HuH-7 (cell line): ENCODE data around the gene ZNF587.
"Not testable (repeated sequence)": the region's sequence is repeated elsewhere in the genome, so short reads cannot be mapped to it uniquely, and the experiment has no call there.

Experiments
- DNase-seq: peaks from one replicate; pipeline ENCODE4 v3.0.0; 2011; ENCODE audit warnings: low spot score

ZNF587 gene

GRCh38 chr19:57823155-57823554 lies 26.5 kb upstream of the ZNF587 start:
- not testable (repeated sequence) for DNase-seq

- not testable (repeated sequence) for DNase-seq
Measured at GRCh38 chr19:57823608-57824007, 26.1 kb upstream of the ZNF587 start.

- no peak for DNase-seq
Measured at GRCh38 chr19:57825511-57825910, 24.1 kb upstream of the ZNF587 start.

GRCh38 chr19:57829316-57829715 lies 20.3 kb upstream of the ZNF587 start:
- DNase-seq: no peak

GRCh38 chr19:57830071-57830602 lies 19.5 kb upstream of the ZNF587 start, which contains the start of gene ZNF587B:
Gene ZNF587B, plus strand, starts transcription at chr19:57830299. Its CDS starts 230 bp downstream, at chr19:57830529.
- no peak for DNase-seq

- not testable (repeated sequence) for DNase-seq
Measured at GRCh38 chr19:57836991-57837390, 12.7 kb upstream of the ZNF587 start.

GRCh38 chr19:57838622-57839191 lies 11.0 kb upstream of the ZNF587 start:
- DNase-seq: not testable (repeated sequence)

GRCh38 chr19:57841122-57841763 lies 8.4 kb upstream of the ZNF587 start:
- DNase-seq: no peak

- not testable (repeated sequence) for DNase-seq
Measured at GRCh38 chr19:57847164-57847563, 2.5 kb upstream of the ZNF587 start.

GRCh38 chr19:57849162-57849665 lies 445 bp upstream of the ZNF587 start:
- not testable (repeated sequence) for DNase-seq

- no peak for DNase-seq
Measured at GRCh38 chr19:57850553-57851017, 926 bp downstream of the ZNF587 start.

GRCh38 chr19:57851812-57852603 lies 2.3 kb downstream of the ZNF587 start:
- DNase-seq: not testable (repeated sequence)

- not testable (repeated sequence) for DNase-seq
Measured at GRCh38 chr19:57854117-57854516, 4.5 kb downstream of the ZNF587 start.

- DNase-seq: not testable (repeated sequence)
Measured at GRCh38 chr19:57862351-57862750, 12.7 kb downstream of the ZNF587 start.

- DNase-seq: no peak
Measured at GRCh38 chr19:57867868-57868492, 18.3 kb downstream of the ZNF587 start.

GRCh38 chr19:57869655-57870054 lies 20.0 kb downstream of the ZNF587 start:
- not testable (repeated sequence) for DNase-seq

GRCh38 chr19:57870225-57870624 lies 20.6 kb downstream of the ZNF587 start:
- DNase-seq: no peak

GRCh38 chr19:57872450-57872849 lies 22.8 kb downstream of the ZNF587 start:
- DNase-seq: no peak

- DNase-seq: not testable (repeated sequence)
Measured at GRCh38 chr19:57873883-57874799, 24.5 kb downstream of the ZNF587 start.

GRCh38 chr19:57886046-57886445 lies 36.4 kb downstream of the ZNF587 start:
- no peak for DNase-seq
